ENCODE data around the gene ODAD2.
A peak's percentile ranks its signal among the peaks of the same experiment; 100 is the strongest.
"Not testable (repeated sequence)": the region's sequence is repeated elsewhere in the genome, so short reads cannot be mapped to it uniquely, and the experiment has no call there.

The ODAD2 gene, protein sequence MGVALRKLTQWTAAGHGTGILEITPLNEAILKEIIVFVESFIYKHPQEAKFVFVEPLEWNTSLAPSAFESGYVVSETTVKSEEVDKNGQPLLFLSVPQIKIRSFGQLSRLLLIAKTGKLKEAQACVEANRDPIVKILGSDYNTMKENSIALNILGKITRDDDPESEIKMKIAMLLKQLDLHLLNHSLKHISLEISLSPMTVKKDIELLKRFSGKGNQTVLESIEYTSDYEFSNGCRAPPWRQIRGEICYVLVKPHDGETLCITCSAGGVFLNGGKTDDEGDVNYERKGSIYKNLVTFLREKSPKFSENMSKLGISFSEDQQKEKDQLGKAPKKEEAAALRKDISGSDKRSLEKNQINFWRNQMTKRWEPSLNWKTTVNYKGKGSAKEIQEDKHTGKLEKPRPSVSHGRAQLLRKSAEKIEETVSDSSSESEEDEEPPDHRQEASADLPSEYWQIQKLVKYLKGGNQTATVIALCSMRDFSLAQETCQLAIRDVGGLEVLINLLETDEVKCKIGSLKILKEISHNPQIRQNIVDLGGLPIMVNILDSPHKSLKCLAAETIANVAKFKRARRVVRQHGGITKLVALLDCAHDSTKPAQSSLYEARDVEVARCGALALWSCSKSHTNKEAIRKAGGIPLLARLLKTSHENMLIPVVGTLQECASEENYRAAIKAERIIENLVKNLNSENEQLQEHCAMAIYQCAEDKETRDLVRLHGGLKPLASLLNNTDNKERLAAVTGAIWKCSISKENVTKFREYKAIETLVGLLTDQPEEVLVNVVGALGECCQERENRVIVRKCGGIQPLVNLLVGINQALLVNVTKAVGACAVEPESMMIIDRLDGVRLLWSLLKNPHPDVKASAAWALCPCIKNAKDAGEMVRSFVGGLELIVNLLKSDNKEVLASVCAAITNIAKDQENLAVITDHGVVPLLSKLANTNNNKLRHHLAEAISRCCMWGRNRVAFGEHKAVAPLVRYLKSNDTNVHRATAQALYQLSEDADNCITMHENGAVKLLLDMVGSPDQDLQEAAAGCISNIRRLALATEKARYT

DNA sequence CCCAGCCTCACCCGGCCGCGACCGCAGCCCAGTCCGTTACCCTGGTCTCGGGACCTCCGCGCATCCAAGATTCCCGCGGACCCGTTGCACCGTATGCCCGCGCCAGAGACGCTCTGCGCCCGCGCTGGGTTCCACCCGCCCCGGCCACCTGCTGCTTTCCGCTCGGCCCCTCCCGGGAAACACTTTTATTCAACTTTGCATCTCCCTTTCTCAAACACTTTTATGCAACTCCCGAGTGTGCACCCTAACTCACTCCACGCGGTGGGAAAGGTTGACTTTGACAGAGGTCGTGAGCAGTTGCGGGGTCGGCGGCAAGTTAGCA lies at the start of gene ODAD2:
Gene ODAD2, minus strand, starts transcription at position 126 of the 322 bp plus-strand sequence. CDS start 3,937 bp downstream, outside the sequence.
- DNase-seq: no peak

DNA sequence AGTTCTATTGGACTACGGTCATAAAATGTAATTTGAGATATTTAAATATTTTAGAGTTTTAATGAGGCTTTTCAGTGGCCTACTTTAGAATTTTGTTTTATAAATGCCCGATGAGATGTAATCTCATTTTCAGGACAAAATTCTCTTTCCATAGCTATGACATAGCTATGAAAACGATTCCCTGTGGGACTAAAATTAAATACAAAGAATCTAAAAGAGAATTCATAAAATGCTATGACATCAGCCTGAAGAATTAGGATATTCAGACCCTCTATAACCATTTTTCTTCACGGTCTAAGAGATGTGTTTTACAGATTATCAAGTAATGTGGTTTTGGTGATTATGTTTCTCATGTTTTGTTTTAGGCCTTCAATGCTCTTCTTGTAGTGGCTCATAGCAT lies 48.2 kb upstream of the ODAD2 start:
- DNase-seq: no peak

DNA sequence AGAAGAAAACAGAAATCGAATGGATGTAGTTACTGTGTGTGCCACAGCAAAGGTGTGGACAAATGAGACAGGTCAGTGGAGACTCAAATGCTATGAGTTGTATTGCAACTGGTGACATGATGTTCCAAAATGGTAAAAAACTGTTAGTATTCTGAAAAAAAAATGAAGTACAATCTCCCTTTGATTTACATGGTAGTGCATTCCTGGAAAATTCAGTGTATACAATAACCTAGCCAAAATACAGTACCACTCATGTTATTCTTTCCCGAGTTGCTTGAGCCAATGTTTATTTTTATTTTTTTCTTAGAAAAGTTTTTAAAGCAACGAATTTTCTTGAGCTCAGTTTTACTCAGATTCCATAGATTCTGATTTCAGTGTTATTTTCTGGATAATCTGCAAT lies 47.7 kb upstream of the ODAD2 start:
- no peak for DNase-seq

DNA sequence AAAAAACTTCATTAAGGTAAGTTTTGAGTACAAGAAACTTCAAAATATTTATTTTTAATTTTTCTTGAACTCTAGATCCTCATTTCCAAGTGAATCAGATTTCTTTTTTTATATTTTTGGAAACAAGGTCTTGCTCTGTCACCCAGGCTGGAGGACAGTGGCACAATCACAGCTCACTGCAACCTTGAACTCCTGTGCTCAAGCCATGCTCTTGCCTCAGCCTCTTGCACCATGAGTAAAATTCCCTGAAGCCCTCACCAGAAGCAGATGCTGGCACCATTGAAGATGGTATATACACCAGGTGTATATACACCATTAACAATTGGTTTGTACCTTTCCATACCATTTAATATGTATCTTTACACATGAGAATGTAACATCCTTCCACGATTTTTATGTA lies 45.1 kb upstream of the ODAD2 start:
- DNase-seq: no peak

DNA sequence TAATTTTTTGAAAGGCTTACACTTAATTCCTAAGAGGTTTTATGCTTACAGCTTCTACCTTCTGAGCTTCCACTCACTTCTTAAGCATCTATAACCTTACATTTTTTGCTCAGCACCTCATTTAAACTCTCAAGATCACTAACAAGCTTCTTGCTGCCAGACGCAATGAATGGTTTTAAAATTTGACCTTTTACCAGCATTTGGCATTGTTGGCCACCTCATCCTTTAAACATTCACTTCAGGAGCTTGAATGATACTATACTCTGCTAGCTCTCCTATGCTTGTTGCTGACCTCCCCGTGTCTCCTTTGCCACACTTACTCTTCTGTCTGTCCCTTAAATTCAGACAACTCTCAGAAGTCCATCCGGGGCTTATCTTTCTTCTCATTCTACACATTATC lies 37.7 kb upstream of the ODAD2 start:
- no peak for DNase-seq

DNA sequence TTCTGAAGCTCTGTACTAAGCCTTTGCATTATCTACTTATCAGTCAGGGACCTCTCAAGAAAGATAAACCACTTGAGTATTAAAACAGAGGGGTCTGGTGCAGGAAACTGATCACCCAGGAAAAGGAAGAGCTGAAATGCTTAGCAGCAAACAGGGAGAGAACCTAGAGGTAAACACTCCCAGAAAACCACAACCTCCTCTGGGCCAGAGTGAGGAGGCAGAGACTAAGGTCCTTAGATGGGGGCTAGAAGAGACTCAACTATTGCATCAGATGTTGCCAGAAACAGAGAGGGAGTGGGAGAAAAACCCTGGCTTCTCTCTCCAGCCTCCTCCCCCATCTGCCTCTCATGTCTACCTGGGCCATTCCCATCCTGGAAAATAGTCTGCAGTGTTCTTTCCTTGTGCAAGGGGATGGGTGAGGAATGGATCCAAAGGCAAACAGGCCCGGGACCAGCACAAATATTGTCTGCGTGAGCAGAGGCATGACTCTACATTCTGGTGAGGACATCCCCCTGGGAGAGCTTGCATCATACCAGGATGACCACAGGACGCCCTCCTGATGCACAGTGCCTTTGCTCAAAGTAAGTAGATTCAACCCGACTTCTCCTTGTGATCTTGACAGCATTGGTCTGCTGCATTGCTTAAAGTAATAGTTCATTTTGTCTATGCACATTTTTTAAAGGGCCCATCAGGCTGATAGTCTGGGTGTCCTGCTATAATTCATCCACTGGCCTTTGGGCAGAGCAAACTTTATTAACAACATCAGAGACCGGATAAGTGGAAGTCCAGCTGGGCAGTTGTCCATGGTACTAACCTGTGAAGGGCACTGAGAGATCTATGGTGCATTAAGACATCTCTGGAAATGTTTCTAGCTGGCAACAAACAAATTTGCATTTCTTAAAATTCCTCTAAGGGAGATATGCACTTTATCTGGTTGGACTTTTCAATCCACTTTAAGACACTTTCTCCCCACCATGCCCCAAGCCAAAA lies 22.4 kb upstream of the ODAD2 start:
- DNase-seq: no peak

DNA sequence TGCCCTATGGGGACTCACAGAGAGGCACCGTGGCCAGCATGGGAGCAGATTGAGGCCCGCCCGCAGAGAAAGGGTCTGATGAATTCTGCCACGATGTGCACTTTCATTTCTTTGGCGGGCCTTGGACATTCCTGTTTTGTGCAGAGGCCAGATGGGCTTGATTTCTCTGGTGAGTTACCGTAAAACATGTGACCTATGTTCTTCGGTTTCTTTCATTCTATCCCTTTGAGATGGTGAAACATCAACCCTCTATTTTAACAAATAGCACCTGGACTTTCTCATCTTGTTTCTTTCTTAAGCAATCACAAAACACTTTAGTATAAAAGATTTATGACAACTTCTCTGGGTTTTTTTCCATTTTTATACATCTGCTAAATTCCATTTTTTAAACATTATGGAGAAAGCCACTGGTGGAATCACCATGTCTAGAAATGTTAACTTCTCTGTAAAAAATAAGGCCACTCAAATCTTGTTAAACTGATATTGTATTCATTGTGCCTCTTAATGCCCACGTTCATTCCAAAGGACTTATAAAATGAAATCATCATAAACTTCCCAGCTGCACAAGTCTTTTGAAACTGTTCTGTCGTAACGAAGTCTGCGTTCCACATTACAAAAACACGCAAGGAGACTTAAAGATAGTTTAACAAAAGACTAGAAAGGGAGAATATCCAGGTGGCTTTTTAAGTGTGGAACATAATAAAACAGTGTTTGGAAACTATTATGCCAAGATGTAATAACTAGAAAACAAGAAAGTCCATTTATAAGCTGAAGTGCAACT lies 21.4 kb upstream of the ODAD2 start:
- no peak for DNase-seq

DNA sequence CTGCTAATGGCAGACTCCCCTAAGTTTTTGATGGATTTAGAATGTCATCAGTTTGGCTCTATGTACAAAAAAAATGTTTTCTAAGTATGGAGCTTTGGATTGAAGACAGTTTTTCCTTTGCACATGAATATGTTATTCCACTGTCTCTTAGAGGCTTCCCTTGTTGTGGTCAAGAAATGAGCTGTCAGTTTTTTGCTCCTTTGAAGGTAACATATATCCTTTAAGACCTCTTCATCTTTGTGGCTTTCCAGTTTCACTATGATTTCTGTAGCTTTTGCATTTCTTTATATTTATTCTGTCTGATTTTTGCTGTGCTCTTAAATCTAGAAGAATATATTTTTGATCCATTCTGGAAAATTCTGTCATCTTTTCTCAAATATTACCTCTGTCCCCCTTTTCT lies 15.8 kb upstream of the ODAD2 start:
- DNase-seq: no peak

DNA sequence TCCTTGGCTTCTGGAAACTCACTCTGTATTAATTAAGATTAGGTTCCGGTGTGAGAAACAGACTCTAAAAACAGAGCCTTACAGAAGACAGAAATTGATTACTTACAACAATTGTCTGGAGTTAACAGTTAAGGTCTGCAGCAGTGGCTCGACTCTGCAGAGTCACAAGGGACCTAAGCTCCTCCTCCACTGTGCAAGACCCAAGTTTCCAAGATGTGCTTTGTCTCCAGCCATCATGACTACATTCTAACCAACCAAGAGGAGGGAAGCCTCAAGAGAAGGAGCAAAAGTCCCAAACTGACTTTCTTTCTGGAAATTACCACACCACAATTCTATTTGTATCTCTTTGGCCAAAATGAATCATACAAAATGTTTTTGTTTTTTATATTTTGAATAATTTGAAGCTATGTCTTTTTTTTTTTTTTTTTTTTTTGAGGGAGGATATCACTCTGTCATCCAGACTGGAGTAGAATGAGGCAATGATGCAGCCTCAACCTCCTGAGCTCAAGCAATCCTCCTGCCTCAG lies 14.2 kb upstream of the ODAD2 start:
- no peak for DNase-seq

DNA sequence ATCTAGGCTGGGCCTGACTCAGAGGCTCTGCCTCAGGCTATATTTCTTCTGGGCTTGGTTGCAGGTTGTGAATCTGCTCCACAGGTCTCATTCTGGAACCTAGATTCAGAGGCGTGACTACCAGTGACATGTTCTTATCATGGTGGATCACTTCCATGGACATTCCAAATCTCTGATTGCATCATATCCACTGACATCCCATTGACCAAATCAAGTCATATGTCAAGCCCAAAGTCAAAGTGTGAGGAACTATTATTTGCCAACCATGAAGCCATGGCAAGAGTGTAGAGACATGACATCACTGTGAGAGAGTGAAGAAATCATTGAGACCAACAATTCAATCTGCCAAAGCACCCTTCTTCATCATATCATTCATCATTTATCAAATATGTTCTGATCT lies 11.9 kb upstream of the ODAD2 start:
- no peak for DNase-seq

DNA sequence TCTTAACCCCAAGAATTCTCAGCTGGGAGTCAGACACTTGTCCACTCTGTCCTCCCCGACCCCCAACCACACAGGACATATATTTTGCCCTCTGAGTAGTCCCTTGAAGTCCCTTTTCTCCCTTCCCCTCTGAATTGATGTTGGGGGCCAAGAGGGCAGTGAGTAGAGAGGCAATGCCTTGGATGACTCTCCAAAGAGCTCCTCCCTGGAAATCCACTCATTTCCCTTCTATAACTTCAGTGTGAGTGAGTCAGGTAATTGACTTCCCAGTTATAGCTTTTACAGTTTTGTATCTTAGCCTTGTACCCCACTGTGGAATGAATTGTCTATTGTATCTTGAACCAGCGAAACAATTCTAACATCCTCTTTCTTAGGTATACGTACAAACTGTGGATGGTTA lies 9.2 kb upstream of the ODAD2 start:
- DNase-seq: no peak

DNA sequence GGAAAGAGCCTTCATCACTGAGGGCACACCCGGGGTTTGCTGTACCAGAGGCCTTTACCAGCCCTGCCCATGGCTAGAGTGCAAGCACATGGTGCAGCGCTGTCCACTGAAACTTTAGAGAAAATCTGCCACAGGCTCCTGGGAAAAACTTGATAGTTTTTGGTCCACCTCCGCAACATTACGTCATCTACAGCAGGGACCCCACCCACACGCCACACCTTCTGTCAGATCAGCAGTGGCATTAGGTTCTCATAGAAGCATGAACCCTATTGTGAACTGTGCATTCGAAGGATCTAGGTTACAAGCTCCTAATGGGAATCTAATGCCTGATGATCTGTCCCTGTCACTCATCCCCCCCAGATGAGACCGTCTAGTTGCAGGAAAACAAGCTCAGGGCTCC lies 2.5 kb upstream of the ODAD2 start:
- no peak for DNase-seq

DNA sequence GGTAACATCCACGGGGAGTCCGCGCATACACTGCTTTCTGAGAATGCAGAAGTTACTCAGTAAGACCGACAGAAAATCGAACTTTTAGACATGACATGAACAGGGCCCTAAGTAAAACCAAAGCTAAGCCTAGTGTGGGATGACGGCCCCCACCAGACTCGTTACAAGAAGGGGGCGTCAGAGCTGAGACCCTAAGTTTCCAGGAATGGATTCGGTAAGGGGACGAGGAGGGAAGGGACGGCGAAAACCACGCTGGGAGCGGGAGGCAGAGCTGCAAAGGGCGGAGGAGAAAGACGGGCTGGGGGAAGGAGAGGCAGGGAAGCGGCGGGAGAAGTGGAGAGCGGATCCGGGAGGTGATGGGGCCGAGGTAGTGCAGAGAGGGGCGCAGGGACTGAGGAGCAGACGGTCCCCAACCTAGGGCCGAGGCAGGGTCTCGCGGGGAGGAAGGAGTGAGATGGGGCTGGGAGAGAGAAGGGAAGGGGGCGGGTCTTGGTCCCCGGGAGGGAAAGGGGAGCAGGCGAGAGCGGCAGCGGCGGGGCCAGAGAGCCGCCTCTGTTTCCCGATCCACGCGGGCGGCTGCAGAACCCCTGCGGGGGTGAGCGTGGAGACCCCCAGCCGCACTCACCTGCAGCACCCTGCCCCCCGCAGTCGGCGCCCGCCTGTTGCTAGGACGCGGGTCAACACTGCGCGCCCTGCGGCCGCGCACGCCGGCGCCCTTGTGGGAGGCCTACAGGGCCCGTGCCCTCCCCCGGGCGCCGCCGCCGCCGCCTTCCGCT lies 513 bp downstream of the ODAD2 start:
- DNase-seq: peak; percentile 26

DNA sequence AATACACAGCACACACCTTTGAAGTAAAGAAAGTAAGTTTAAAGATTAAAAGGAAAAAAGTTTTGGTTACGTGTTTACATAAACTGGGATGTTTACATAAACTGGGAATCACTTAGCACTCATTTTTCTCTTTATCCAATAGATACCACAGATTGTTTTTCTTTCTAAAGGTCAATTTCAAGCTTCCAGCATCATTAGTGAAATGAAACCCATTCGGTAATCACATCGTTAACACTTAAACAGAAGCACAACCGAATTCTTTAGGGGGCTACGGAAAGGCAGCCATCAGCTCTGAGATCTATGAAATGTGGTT lies 1.1 kb downstream of the ODAD2 start:
- no peak for DNase-seq

DNA sequence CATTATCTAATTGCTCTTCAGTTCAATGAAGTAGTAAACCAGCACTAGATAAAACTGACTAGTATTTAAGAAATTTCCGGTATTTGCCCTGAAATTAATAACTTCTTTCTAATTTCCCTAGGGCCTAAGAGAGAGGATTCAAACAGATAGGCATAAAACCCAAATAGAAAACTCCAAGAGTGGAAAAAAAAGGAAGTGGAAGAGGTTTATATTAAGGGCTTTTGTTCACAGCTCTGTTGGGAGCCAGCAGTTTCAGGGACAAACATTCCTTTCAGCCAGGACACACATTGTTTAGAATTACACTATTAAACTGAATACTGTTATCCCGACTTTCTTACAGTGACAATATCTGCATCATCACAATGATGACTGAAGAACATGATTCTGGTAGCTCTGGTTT lies 3.6 kb downstream of the ODAD2 start:
- no peak for DNase-seq

DNA sequence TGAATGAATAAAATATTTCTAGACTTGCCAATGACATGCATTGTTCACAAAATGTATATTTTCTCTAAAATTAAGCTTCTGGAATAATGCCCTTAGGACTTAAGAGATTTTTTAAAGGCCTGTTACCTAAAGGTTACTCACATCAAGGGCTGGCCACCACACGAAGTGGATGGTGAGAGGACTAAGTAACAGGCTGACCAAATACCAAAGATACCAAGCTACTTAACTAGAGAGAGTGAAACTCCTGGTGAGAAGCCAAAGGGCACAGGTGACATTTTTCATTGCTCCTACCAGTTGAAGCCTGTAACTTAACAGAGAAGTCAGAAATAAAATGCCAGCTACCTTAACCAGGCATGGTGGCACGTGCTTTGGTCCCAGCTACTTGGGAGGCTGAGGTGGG lies 9.5 kb downstream of the ODAD2 start:
- DNase-seq: not testable (repeated sequence)

DNA sequence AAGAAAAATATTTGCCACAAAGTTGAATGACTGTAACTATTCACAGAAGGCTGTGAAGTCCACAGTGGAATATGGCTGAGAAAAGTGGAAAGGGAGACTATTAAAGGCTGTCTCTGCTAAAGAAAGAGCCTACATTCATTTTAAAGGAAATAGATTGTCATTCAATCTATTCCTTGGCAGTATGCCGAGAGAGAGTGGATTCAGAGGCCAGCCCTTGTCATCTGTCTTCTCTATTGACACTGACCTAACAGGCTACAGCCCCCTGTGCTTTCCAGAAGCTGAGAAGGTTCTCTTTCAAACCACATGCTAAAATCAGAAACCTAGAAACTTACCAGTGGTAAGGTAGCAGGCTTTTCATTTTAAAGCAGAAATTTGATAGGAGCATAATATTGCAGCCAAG lies 12.1 kb downstream of the ODAD2 start:
- no peak for DNase-seq

DNA sequence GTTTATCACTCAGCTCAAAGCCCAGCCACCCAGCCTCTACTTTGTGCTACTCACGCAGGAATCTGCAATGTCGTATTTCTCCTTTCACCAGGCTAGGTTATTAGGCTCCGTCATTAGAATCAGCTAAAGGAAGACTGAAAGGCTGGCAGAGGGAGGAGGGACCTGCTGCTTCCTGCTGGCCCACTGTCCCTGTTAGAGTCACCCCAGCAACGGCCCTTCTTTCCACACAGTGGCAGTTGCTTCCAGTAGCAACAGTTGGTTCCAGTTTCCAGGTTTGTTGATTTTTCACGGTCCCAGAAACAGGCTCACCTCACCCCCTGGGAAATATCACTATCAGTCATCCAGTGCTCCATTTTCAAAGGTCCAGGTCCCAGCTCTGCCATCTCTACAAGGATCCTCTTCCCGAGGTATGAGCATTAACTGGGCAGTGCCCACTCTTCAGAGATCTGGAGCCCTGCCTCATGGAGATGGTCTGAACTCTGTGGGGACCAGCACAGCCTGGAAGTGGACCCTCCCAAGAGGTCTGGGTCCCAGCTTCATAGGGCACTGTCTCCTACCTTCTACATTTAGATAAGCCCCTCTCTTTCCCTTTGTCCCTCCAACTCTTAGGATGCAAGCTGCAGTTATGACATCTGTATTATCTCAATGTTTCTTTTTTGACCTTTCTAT lies 15.9 kb downstream of the ODAD2 start:
- no peak for DNase-seq

DNA sequence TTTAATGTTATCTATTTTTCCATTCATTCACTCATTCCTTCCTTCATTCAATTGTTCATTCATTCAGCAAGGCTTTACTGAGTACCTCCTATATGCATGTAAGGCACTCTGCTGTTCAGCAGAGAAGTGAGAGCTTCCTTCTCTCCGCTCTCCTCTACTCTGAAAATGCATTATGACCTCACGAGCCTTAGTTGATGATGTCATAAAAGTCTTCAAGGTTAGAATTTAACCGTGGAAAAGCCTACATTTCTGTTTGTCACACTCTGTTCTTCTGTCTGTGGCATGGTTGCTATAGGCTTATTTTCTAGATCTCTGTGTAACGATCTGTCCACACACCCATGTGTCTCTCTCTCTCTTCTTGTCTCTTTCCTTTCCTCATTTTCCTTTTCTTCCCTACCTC lies 17.1 kb downstream of the ODAD2 start:
- no peak for DNase-seq

DNA sequence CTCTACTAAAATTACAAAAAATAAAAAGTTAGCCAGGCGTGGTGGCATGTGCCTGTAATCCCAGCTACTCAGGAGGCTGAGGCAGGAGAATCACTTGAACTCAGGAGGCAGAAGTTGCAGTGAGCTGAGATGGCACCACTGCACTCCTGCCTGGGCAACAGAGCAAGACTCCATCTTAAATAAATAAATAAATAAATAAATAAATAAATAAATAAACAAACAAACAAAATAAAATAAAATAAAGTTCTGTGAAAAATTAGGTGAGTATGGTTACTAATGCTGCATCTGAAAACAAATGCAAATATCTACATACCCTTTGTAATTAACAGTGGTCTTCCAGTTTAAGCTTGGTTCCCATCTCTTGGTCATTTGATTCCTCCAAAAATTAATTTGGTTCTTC lies 28.1 kb downstream of the ODAD2 start:
- not testable (repeated sequence) for DNase-seq
